ENCODE measurements around the gene PAFAH1B1.

GRCh38 chr17:2706911-2707510 is 113.6 kb downstream of the PAFAH1B1 start:
- no peak for TF ChIP-seq CTCF (optimal IDR thresholded peaks at IDR 0.05 in 1 of 3, IDR thresholded peaks at IDR 0.05 in 1 of 3, conservative IDR thresholded peaks at IDR 0.05 in 1 of 3; ENCODE audit: extremely low read depth in 1 of 3, insufficient read depth in 2 of 3, low read length in 3 of 3)
- no peak for TF ChIP-seq EZH2 (IDR thresholded peaks at IDR 0.05; ENCODE audit: low read length)
